NCI-H345 treated with DMSO at 0.1 percent for 48 hours (cell line): ENCODE data around the gene ZNF496.
"Not testable (repeated sequence)": the region's sequence is repeated elsewhere in the genome, so short reads cannot be mapped to it uniquely, and the experiment has no call there.

Experiments
- DNase-seq: peaks from one replicate; lab custom pipeline; 2025; ENCODE audit not compliant: unreplicated experiment; lab: John Stamatoyannopoulos, UW

Gene ZNF496

GRCh38 chr1:247331525-247332214 lies at the start of gene ZNF496:
ZNF496 (minus strand) TSS chr1:247331867; CDS start chr1:247329578, 2,289 bp downstream.
- peak; percentile 57 for DNase-seq

- DNase-seq: no peak
Observed at GRCh38 chr1:247378334-247379073, 46.8 kb upstream of the ZNF496 start.

GRCh38 chr1:247377656-247378055 lies 46.0 kb upstream of the ZNF496 start:
- not testable (repeated sequence) for DNase-seq

GRCh38 chr1:247376659-247377058 lies 45.0 kb upstream of the ZNF496 start:
- no peak for DNase-seq

GRCh38 chr1:247375747-247376146 lies 44.1 kb upstream of the ZNF496 start:
- DNase-seq: no peak

- not testable (repeated sequence) for DNase-seq
Observed at GRCh38 chr1:247374651-247375334, 43.1 kb upstream of the ZNF496 start.

- no peak for DNase-seq
Observed at GRCh38 chr1:247373721-247374141, 42.1 kb upstream of the ZNF496 start.

- no peak for DNase-seq
Observed at GRCh38 chr1:247371801-247372259, 40.2 kb upstream of the ZNF496 start.

- no peak for DNase-seq
Observed at GRCh38 chr1:247370786-247371732, 39.4 kb upstream of the ZNF496 start.

GRCh38 chr1:247368490-247369145 lies 37.0 kb upstream of the ZNF496 start:
- DNase-seq: no peak

- DNase-seq: no peak
Observed at GRCh38 chr1:247367786-247368422, 36.2 kb upstream of the ZNF496 start.

- no peak for DNase-seq
Observed at GRCh38 chr1:247366926-247367645, 35.4 kb upstream of the ZNF496 start.

- not testable (repeated sequence) for DNase-seq
Observed at GRCh38 chr1:247366345-247366744, 34.7 kb upstream of the ZNF496 start.

GRCh38 chr1:247365023-247365422 lies 33.4 kb upstream of the ZNF496 start:
- DNase-seq: no peak

- DNase-seq: not testable (repeated sequence)
Observed at GRCh38 chr1:247363000-247363399, 31.3 kb upstream of the ZNF496 start.

GRCh38 chr1:247362153-247362552 lies 30.5 kb upstream of the ZNF496 start:
- DNase-seq: no peak

GRCh38 chr1:247360991-247361731 lies 29.5 kb upstream of the ZNF496 start:
- DNase-seq: no peak
